SKM-1 (cell line): Measurements from ENCODE around the gene AKAP3.

Experiments
- DNase-seq: peaks from one replicate; lab custom pipeline; 2025; ENCODE audit not compliant: unreplicated experiment; lab: John Stamatoyannopoulos, UW

Gene AKAP3

DNA sequence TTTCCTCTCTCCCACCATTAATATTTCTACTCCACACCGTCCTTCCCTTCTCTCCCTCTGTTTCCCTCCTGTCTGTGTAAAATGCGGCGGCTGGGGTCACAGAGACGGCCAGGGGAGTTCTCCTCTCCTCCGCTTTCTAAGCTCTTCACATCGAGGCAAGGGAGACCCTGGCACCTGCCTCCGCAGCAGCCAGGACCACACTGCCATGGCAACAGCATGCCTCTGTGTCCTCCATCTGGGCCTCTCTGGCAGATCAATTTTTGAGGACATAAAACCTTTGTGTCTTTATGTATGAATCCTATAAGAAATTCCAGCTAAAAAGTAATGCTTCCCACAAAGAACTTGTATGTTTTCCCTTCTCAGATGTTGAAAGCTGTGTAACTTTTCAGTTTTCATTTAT lies 45.4 kb downstream of the AKAP3 start:
- no peak for DNase-seq

DNA sequence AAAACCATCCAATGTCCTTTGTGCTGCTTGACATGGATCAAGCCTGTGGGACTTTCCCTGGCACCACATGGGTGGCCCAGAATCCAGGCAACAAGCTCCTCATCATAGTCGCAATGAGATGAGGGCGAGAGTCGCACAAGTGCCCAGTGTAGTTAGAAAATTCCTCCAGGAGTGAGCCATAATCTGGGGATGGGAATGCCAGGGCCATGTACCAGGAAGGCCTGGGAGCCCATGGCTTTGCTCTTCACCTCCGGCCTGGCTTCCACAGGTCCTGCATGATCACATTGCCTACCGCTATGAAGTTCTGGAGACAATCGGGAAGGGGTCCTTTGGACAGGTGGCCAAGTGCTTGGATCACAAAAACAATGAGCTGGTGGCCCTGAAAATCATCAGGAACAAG lies 53.0 kb downstream of the AKAP3 start:
- DNase-seq = no peak

DNA sequence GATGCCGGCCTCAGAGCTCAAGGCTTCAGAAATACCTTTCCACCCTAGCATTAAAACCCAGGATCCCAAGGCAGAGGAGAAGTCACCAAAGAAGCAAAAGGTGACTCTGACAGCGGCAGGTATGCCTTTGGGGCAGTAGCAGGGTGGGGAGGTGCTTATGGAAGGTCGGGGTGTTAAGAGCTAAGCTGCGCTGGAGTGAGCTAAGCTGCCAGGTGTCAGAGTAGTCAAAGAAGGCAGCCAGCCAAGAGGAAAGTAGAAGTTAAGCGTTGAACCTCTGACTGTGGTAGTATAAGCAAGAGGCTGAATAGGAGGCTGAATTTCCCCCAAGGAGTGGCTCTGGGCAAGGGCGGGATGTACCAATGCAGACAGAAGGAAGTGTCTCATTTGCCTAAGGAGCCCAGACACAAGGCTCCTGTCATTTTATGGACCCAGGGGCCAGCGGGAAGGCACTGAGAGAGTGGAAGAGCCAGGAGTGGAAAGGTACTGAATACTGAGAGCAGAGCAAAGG lies 57.6 kb downstream of the AKAP3 start:
- no peak for DNase-seq

DNA sequence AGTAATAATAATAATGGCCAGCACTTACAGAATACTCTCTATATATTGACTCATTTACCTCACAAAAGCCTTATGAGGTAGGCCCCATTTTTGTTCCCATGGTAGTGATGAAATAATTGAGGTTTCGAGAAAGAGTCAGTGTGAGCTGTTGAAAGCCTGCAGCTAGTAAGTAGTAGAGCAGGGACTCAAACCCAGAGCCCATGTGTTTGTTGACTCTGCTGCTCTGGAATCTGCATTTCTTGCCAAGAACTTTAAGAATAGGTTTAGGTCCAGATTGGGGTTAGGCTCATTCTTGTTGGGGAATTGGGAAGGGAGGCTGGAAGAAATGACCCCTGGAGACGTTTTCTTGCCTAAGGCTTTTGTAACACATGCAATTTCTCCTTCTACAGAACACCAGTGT lies 58.9 kb downstream of the AKAP3 start:
- no peak for DNase-seq

DNA sequence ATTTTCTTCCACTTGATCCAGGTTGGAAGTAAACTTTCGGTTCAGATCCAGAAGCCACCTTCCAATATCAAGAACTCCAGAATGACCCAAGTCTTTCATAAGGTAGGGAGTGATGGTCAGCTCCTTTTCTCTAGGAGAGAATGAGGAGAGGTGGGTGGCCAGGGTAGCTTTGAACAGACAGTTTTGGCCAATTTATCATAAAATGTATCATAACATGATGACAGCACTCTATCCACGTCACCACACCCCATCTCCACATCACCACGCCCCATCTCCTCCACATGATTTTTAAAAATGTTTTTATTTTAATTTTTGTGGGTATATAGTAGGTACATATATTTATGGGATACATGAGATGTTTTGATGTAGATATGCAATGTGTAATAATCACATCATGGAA lies 59.9 kb downstream of the AKAP3 start:
- DNase-seq = no peak

GRCh38 chr12:4587108-4587507 lies 61.7 kb downstream of the AKAP3 start:
- DNase-seq = no peak

- DNase-seq = no peak
Observed at GRCh38 chr12:4586500-4586899, 62.4 kb downstream of the AKAP3 start.

- DNase-seq = no peak
Observed at GRCh38 chr12:4584896-4585295, 64.0 kb downstream of the AKAP3 start.

DNA sequence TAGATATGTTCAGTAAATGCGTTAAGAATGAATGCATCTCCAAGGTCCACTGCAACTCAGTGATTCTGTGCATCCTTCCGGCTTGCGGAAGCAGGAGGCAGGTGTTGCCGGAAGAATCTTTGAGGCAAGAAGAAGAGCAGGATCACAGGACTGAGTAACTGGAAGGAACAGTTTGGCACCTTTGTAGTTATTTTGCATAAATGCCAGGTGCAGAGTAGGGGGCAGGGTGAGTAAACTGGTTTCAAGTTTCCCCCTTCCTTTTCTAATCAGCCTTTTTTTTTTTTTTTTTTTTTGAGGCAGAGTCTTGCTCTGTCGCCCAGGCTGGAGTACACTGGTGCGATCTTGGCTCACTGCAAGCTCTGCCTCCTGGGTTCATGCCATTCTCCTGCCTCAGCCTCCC lies 64.6 kb downstream of the AKAP3 start:
- DNase-seq = no peak

- no peak for DNase-seq
Observed at GRCh38 chr12:4580281-4580688, 68.6 kb downstream of the AKAP3 start.

GRCh38 chr12:4579305-4580102 lies 69.3 kb downstream of the AKAP3 start:
- no peak for DNase-seq

DNA sequence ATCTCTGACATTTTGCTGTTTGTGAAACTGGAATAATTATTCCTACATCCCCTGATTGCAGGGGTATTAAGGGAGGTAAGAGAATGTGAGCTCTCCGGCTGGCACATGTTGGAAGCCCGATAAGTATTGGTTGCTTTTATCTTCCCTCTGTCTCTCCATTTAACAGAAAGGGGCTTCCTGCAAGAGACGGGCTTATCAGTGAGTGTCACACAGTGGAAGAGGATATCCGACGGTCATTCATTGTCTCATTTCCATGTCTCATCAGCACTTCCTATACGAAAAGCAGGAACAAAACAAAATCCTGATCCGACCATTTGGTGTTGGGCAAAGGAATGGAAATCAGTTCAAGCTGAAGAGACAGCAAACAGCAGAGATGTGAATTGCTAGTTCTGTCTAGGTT lies 76.2 kb downstream of the AKAP3 start:
- no peak for DNase-seq

DNA sequence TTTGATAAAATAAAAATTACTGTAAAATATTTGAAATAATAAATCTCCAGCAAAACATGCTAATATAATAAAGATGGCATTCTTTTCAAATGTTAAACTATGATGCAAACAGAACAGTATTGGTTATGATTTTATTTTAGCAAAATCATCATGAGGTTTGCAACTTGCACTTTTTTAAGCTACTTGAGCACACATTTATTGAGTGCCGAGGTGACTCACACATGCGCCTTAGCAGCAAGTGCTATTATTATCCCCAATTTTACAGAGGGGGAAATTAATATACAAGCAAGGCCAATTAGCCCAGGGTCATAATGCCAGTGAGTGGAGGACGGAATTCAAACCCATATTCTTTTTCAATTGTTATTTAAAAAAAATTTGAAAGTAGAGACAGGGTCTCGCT lies 79.6 kb downstream of the AKAP3 start:
- no peak for DNase-seq

DNA sequence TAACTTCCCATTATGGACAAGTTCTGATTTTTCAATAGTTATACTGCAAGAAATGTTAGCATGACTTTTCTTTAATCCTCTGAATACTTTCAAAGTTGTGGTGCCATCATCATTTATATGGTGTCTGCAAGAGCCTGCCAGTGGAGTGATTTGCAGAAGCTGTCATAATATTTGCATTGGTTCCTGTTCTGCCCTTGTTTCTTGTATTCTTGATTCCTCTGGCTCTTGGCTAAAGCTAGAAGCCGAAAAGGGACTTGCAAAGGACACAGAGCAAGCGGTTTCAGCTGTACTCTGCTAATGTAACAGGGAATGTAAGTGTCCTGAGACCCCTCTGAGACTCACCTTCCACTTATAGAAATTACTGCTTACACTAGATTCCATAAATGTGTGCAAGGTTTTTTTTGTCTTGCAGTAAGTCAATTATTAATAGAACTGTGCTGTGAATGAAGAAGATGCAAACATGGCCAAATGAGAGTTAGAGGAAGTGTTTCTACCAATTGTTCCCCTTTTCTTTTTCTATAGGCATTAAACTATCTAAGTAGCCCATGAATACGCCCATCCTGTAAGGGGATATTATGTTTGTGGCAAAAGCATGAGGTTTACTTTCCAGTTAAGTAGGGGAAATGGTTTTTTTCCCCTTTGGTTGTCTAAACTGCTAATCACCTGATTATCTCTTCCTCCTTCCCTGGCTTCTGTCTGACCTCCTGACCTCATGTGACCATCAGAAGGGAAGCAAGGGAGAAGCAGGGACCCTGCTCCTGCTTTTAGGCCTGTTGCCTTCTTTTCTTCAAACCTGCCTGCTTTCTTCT lies 81.6 kb downstream of the AKAP3 start:
- peak; percentile 20 for DNase-seq

- DNase-seq = no peak
Observed at GRCh38 chr12:4566474-4566873, 82.4 kb downstream of the AKAP3 start.
